Panc1 (cell line): ENCODE results near the gene NOTCH2. TPM values are rescaled to one million over a fixed set of nuclear protein-coding genes. Genes with fewer than 3 reads are reported as not detected.

ENCODE experiments used
- ATAC-seq: fragments of 200-7000 bp; cut with Tn5 transposase; 2 replicates; pipeline ENCODE4 v1.9.1; 2020; ENCODE audit warnings: mild to moderate bottlenecking, moderate library complexity
- BruUV-seq: library from RNA; stranded (reverse); fragments of 400-500 nt; replicated peaks from 2 replicates; lab custom pipeline; 2021; lab: Mats Ljungman, UMichigan
- CTCF ChIA-PET: fragments of 300-600 bp; sonication (Branson Sonifier 250); formaldehyde crosslinking; loops from one replicate; lab custom pipeline; 2022; ENCODE audit warnings: antibody characterized with exemption; lab: Charles Lee
- POLR2A ChIA-PET: fragments of 300-600 bp; sonication (Branson Sonifier 250); formaldehyde crosslinking; loops from one replicate; lab custom pipeline; 2022; ENCODE audit warnings: antibody characterized with exemption; lab: Charles Lee
- DNase-seq: peaks from one replicate; pipeline ENCODE4 v3.0.0-alpha.2; 2010; ENCODE audit warnings: low read depth, low spot score
- H3K27ac ChIP-seq: 2 replicates; pipeline ENCODE4 v1.5.1; 2011; ENCODE audit warnings: mild to moderate bottlenecking, low read length, inconsistent platforms
- H3K27me3 ChIP-seq: fragments of 200-500 bp; sonication (Bioruptor generic); 2 replicates; pipeline ENCODE4 v1.6.0; 2014; ENCODE audit warnings: low read length, inconsistent platforms; ENCODE audit not compliant: control insufficient read depth, insufficient read depth
- H3K36me3 ChIP-seq: fragments of 200-500 bp; sonication (Bioruptor generic); 2 replicates; pipeline ENCODE4 v1.5.1; 2014; ENCODE audit warnings: inconsistent platforms, mild to moderate bottlenecking, low read length, moderate library complexity; ENCODE audit not compliant: control insufficient read depth, insufficient read depth
- H3K4me1 ChIP-seq: 2 replicates; pipeline ENCODE4 v1.5.1; 2011; ENCODE audit warnings: inconsistent platforms, mild to moderate bottlenecking, low read length, moderate library complexity; ENCODE audit not compliant: control insufficient read depth, insufficient read depth
- H3K4me3 ChIP-seq, 2 experiments: 2 replicates each; pipeline ENCODE4 v1.5.1; 2011 to 2012; ENCODE audit warnings: low read depth in 2 of 2, low read length in 2 of 2, mild to moderate bottlenecking in 2 of 2, inconsistent platforms in 1 of 2, moderate library complexity in 1 of 2
- H3K9me3 ChIP-seq: fragments of 200-500 bp; sonication (Bioruptor generic); 2 replicates; pipeline ENCODE4 v1.5.1; 2014; ENCODE audit warnings: low read depth, mild to moderate bottlenecking, inconsistent platforms, low read length, moderate library complexity; ENCODE audit not compliant: control insufficient read depth, insufficient read depth
- POLR2AphosphoS5 ChIP-seq: IDR thresholded peaks from 2 replicates; pipeline ENCODE4 v1.6.1; 2012; ENCODE audit warnings: mild to moderate bottlenecking, low read depth, low read length, moderate library complexity
- SIN3A ChIP-seq: IDR thresholded peaks from 2 replicates; pipeline ENCODE4 v1.6.1; 2012; ENCODE audit warnings: low read depth, mild to moderate bottlenecking, low read length, moderate library complexity, borderline replicate concordance; ENCODE audit not compliant: insufficient read depth
- TCF7L2 ChIP-seq: IDR thresholded peaks from 2 replicates; pipeline ENCODE4 v1.6.1; 2011; ENCODE audit warnings: mild to moderate bottlenecking, low read depth, low read length, inconsistent platforms
- in situ Hi-C: cut with HindIII; loops from 2 replicates; pipeline ENCODE4 v1.10.0; 2016; ENCODE audit warnings: low sequenced_read_pairs, low pct_unique_long_range_greater_than_20kb
- intact Hi-C: fragments of 100-400 bp; cut with micrococcal nuclease; formaldehyde crosslinking; loops from one replicate; pipeline ENCODE4 v1.10.0; 2022; ENCODE audit not compliant: unreplicated experiment
- total RNA-seq: library from RNA; stranded (reverse); gene quantifications from one replicate; pipeline ENCODE4 v1.2.1, GENCODE V29; 2021; ENCODE audit not compliant: unreplicated experiment
- TF ChIP-seq, protein P1 (sequence below), 2 experiments: IDR thresholded peaks; 2 replicates each; pipeline ENCODE4 v1.6.1; 2011 to 2012; ENCODE audit warnings: low read depth in 2 of 2, control low read depth in 1 of 2, low read length in 1 of 2, mild to moderate bottlenecking in 1 of 2, moderate library complexity in 1 of 2; ENCODE audit not compliant: insufficient read depth in 1 of 2
- TF ChIP-seq, protein P2 (sequence below): fragments of 450-650 bp; IDR thresholded peaks from 2 replicates; pipeline ENCODE4 v1.5.1; 2017; ENCODE audit warnings: mild to moderate bottlenecking

Gene NOTCH2
- total RNA-seq, 1 experiment from 2014 or later, result 191 TPM

DNA sequence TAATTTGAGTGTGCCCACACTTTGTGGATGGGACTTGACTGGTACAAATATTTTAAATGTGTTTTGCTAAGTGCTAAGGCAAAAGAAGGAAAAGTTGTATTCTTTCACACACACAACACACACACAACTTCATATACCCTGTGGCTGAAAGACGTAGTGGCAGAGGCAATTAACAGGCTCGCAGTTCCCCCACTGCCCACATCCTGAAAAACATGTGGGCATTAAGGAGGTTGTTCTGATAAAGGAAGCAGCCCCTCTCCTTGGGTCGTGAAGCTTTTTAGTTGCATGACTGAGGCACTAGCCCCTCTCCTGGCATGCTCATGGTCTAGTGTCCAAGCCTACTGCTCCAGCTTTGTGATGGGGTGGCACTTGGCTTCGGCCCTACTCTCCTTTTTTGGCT lies 158.8 kb downstream of the NOTCH2 start:
- ATAC-seq (no peak), DNase-seq (no peak)
- Histone ChIP-seq H3K27me3 (no peaks in the 10 kb centered on the region), H3K36me3 (peaks cover 10% of the 10 kb centered on the region), H3K4me1 (no peaks in the 10 kb centered on the region), H3K9me3 (no peaks in the 10 kb centered on the region), H3K4me3 (no peak overlapping the region), H3K27ac (no peak overlapping the region)
- intact Hi-C loops (no loop called here), in situ Hi-C loops (no loop called here)
- TF ChIP-seq SIN3A, result no peak
- TF ChIP-seq, protein P1, sequence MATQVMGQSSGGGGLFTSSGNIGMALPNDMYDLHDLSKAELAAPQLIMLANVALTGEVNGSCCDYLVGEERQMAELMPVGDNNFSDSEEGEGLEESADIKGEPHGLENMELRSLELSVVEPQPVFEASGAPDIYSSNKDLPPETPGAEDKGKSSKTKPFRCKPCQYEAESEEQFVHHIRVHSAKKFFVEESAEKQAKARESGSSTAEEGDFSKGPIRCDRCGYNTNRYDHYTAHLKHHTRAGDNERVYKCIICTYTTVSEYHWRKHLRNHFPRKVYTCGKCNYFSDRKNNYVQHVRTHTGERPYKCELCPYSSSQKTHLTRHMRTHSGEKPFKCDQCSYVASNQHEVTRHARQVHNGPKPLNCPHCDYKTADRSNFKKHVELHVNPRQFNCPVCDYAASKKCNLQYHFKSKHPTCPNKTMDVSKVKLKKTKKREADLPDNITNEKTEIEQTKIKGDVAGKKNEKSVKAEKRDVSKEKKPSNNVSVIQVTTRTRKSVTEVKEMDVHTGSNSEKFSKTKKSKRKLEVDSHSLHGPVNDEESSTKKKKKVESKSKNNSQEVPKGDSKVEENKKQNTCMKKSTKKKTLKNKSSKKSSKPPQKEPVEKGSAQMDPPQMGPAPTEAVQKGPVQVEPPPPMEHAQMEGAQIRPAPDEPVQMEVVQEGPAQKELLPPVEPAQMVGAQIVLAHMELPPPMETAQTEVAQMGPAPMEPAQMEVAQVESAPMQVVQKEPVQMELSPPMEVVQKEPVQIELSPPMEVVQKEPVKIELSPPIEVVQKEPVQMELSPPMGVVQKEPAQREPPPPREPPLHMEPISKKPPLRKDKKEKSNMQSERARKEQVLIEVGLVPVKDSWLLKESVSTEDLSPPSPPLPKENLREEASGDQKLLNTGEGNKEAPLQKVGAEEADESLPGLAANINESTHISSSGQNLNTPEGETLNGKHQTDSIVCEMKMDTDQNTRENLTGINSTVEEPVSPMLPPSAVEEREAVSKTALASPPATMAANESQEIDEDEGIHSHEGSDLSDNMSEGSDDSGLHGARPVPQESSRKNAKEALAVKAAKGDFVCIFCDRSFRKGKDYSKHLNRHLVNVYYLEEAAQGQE (IDR thresholded peaks at IDR 0.05; ENCODE audit: insufficient read depth in 1 of 2, low read depth in 2 of 2, low read length in 1 of 2), result no peak
- TF ChIP-seq, protein P2, sequence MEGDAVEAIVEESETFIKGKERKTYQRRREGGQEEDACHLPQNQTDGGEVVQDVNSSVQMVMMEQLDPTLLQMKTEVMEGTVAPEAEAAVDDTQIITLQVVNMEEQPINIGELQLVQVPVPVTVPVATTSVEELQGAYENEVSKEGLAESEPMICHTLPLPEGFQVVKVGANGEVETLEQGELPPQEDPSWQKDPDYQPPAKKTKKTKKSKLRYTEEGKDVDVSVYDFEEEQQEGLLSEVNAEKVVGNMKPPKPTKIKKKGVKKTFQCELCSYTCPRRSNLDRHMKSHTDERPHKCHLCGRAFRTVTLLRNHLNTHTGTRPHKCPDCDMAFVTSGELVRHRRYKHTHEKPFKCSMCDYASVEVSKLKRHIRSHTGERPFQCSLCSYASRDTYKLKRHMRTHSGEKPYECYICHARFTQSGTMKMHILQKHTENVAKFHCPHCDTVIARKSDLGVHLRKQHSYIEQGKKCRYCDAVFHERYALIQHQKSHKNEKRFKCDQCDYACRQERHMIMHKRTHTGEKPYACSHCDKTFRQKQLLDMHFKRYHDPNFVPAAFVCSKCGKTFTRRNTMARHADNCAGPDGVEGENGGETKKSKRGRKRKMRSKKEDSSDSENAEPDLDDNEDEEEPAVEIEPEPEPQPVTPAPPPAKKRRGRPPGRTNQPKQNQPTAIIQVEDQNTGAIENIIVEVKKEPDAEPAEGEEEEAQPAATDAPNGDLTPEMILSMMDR, result no peak
- no peak for TF ChIP-seq TCF7L2
- TF ChIP-seq POLR2AphosphoS5, result no peak
- BruUV-seq, result no TSS peak
- ChIA-PET CTCF (no interaction called here), POLR2A (no interaction called here)

DNA sequence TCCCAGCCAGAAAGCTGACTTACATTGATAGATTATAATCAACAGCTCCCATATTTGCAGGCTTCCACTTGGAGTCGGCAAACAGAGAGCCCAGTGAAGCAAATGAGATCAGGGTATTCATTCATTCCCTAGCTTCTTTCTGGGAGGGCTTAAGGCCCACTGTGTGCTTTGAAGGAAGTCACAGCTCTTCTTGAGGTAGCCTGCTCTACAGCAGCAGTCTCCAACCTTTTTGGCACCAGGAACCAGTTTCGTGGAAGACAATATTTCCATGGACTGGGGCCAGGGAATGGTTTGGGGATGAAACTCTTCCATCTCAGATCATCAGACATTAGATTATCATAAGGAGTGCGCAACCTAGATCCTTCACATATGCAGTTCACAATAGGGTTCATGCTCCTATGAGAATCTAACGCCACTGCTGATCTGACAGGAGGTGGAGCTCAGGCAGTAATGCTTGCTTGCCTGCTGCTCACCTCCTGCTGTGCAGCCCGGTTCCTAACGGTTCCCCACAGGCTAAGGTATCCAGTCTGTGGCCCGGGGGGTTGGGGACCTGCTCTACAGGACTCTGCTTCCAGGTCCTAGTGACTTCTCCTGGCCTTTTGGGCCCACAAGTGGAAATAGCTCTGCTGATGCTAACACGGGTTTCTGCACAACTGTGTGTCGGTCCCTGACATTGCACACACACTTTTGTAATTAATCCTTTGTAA lies 159.4 kb downstream of the NOTCH2 start:
- Histone ChIP-seq H3K9me3 (no peaks in the 10 kb centered on the region), H3K27me3 (no peaks in the 10 kb centered on the region), H3K4me1 (no peaks in the 10 kb centered on the region), H3K4me3 (no peak overlapping the region), H3K27ac (no peak overlapping the region), H3K36me3 (peaks cover 4% of the 10 kb centered on the region)
- intact Hi-C loops (no loop called here), in situ Hi-C loops (no loop called here)
- BruUV-seq, result no TSS peak
- CTCF ChIA-PET, result no interaction called here
- no peak for DNase-seq
- no peak for ATAC-seq
- TF ChIP-seq POLR2AphosphoS5 (no peak), TCF7L2 (no peak)
- POLR2A ChIA-PET, result no interaction called here

DNA sequence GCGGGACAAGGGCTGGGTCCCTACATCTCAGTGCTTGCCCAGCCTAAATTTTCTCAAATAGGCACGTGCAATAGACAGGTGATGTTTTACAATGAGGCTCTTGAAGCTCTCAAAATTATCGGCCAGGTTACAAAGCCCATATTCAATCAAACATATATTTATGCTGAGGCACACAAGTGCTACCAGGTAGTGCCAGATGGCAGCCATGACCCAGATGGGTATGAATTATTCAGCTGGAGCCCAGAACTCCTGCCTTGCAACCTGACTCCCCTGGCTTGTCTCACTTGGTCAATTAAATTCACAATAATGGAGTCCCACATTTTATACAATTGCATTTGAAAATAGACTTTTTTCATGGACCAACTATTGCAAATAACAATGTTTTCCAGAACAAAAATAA lies 160.8 kb downstream of the NOTCH2 start:
- no peaks in the 10 kb centered on the region for H3K4me1 ChIP-seq
- H3K4me3 ChIP-seq, result no peak overlapping the region
- BruUV-seq, result no TSS peak
- ATAC-seq (no peak), DNase-seq (no peak)
- in situ Hi-C loops, result no loop called here
- CTCF ChIA-PET, result no interaction called here
- intact Hi-C loops, result no loop called here
- no peak overlapping the region for H3K27ac ChIP-seq
- no peaks in the 10 kb centered on the region for H3K9me3 ChIP-seq
- POLR2A ChIA-PET, result no interaction called here
- no peaks in the 10 kb centered on the region; the same call in 1 of the 2 replicates for H3K36me3 ChIP-seq
- TF ChIP-seq SIN3A, result no peak
- peaks cover 11% of the 10 kb centered on the region for H3K27me3 ChIP-seq
